Smooth muscle cell (in vitro differentiated cells): ENCODE data around the gene CXCL13. TPM values are rescaled to one million over a fixed set of nuclear protein-coding genes. Genes with fewer than 3 reads are reported as not detected.
"Not testable (repeated sequence)": the region's sequence is repeated elsewhere in the genome, so short reads cannot be mapped to it uniquely, and the experiment has no call there.

Experiments used
- DNase-seq: peaks from one replicate; lab custom pipeline; 2025; ENCODE audit not compliant: unreplicated experiment; lab: John Stamatoyannopoulos, UW
- H2AFZ ChIP-seq: fragments of 200-600 bp; sonication (generic); 2 replicates; pipeline ENCODE4 v1.6.0; 2016; ENCODE audit warnings: antibody characterized with exemption, low read depth, mild to moderate bottlenecking
- H3F3A ChIP-seq: fragments of 200-600 bp; sonication (generic); 2 replicates; pipeline ENCODE4 v1.6.0; 2017; ENCODE audit warnings: antibody characterized with exemption, low read depth
- H3K27ac ChIP-seq: fragments of 200-600 bp; sonication (generic); 2 replicates; pipeline ENCODE4 v1.5.1; 2016; ENCODE audit warnings: low read depth, mild to moderate bottlenecking
- H3K27me3 ChIP-seq: fragments of 200-600 bp; sonication (generic); 2 replicates; pipeline ENCODE4 v1.6.1; 2016; ENCODE audit warnings: low read depth, mild to moderate bottlenecking
- H3K36me3 ChIP-seq: fragments of 200-600 bp; sonication (generic); 2 replicates; pipeline ENCODE4 v1.5.1; 2016; ENCODE audit warnings: low read depth
- H3K4me1 ChIP-seq: fragments of 200-600 bp; sonication (generic); 2 replicates; pipeline ENCODE4 v1.5.1; 2016; ENCODE audit warnings: low read depth
- H3K4me2 ChIP-seq: fragments of 200-600 bp; sonication (generic); 2 replicates; pipeline ENCODE4 v1.6.0; 2016; ENCODE audit warnings: mild to moderate bottlenecking
- H3K4me3 ChIP-seq: fragments of 200-600 bp; sonication (generic); 2 replicates; pipeline ENCODE4 v1.5.1; 2016; ENCODE audit warnings: mild to moderate bottlenecking
- H3K79me2 ChIP-seq: fragments of 200-600 bp; sonication (generic); 2 replicates; pipeline ENCODE4 v1.6.0; 2016; ENCODE audit warnings: low read depth, mild to moderate bottlenecking
- H3K9ac ChIP-seq: fragments of 200-600 bp; sonication (generic); 2 replicates; pipeline ENCODE4 v1.6.0; 2016; ENCODE audit warnings: low read depth
- H3K9me3 ChIP-seq: fragments of 200-600 bp; sonication (generic); replicated peaks from 2 replicates; pipeline ENCODE4 v1.5.1; 2016; ENCODE audit warnings: low read depth
- H4K20me1 ChIP-seq: fragments of 200-600 bp; sonication (generic); 2 replicates; pipeline ENCODE4 v1.6.0; 2016; ENCODE audit warnings: low read depth
- WGBS: methylation state at CpG from one replicate; pipeline ENCODE4 v1.1.7; 2016; ENCODE audit warnings: low lambda C conversion rate; 5-methylcytosine and 5-hydroxymethylcytosine counted together
- polyA plus RNA-seq: library from polyadenylated mRNA; unstranded; fragments of >200 nt; fragmentation: Nextera tagmentation; extraction: Ambion mirVana; gene quantifications from 2 replicates; pipeline ENCODE4 v1.2.1, GENCODE V29; 2016
- total RNA-seq: library from RNA; depleted of rRNA; stranded (reverse); fragments of >200 nt; gene quantifications from 2 replicates; pipeline ENCODE4 v1.2.3, GENCODE V29; 2014
- TF ChIP-seq, protein P1 (sequence below): fragments of 200-600 bp; sonication (generic); IDR thresholded peaks from 2 replicates; pipeline ENCODE4 v1.5.1; 2017; ENCODE audit warnings: borderline replicate concordance, mild to moderate bottlenecking, antibody characterized with exemption; ENCODE audit not compliant: insufficient read depth, poor library complexity, severe bottlenecking

Gene CXCL13
- total and polyA plus RNA-seq, 2 experiments from 2014 or later, result not detected

DNA sequence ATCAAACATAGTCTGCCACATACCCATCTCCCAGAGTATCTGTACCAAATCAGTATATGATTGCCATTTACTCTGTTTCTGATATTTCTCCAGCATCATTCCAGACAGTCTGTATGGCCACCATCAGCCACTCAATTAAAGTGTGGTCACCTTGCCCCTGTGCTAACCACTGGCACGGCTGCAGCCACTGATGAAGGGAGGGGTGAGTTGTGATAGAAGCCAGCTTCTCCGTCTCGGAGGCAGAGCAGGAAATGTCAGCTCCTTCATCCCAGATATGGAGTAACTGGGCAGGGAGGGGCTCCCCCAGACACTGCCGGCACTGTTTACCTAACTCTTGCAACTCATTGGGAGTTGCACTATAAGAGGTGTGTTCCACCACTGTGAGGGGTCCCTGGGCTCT, 30.3 kb downstream of the CXCL13 start:
- Histone ChIP-seq H3K79me2 (no peaks in the 10 kb centered on the region), H3K27ac (no peak overlapping the region), H3K36me3 (no peaks in the 10 kb centered on the region), H3K9me3 (no peaks in the 10 kb centered on the region), H3K4me3 (no peak overlapping the region), H3K9ac (no peak overlapping the region), H3K4me1 (no peaks in the 10 kb centered on the region), H3K27me3 (no peaks in the 10 kb centered on the region), H3K4me2 (no peak overlapping the region), H4K20me1 (no peaks in the 10 kb centered on the region), H2AFZ (no peak overlapping the region), H3F3A (no peaks in the 10 kb centered on the region)
- WGBS, result 33% methylated on average over 4 of the region's 4 CpGs
- DNase-seq, result no peak
- TF ChIP-seq, protein P1, sequence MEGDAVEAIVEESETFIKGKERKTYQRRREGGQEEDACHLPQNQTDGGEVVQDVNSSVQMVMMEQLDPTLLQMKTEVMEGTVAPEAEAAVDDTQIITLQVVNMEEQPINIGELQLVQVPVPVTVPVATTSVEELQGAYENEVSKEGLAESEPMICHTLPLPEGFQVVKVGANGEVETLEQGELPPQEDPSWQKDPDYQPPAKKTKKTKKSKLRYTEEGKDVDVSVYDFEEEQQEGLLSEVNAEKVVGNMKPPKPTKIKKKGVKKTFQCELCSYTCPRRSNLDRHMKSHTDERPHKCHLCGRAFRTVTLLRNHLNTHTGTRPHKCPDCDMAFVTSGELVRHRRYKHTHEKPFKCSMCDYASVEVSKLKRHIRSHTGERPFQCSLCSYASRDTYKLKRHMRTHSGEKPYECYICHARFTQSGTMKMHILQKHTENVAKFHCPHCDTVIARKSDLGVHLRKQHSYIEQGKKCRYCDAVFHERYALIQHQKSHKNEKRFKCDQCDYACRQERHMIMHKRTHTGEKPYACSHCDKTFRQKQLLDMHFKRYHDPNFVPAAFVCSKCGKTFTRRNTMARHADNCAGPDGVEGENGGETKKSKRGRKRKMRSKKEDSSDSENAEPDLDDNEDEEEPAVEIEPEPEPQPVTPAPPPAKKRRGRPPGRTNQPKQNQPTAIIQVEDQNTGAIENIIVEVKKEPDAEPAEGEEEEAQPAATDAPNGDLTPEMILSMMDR, result no peak

DNA sequence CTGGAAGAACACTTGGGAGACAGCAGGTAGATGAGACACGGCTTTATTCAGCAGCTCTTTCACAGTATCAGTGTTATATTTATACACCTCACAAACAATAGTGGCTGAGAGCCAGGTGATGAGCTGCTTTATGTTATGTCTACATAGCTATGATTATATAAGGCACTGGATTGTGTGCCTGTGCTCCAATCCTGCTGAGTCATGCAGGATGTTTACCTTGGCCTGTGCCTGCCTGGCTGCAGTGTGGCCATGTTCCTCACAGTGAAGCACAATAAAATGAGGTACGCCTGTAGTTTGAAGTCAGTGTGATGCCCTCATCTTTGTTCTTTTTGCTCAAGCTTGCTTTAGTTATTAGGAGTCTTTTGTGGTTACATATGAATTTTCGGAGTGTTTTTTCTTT, 31.3 kb downstream of the CXCL13 start:
- 75% methylated on average over 3 of the region's 3 CpGs for WGBS
- no peaks in the 10 kb centered on the region for H3K4me1 ChIP-seq
- no peaks in the 10 kb centered on the region for H3F3A ChIP-seq
- no peaks in the 10 kb centered on the region for H3K79me2 ChIP-seq
- H3K4me2 ChIP-seq, result peak overlapping the region; percentile 44
- no peak overlapping the region for H3K4me3 ChIP-seq
- H3K9ac ChIP-seq, result no peak overlapping the region
- H4K20me1 ChIP-seq, result no peaks in the 10 kb centered on the region
- no peaks in the 10 kb centered on the region for H3K9me3 ChIP-seq
- H3K27me3 ChIP-seq, result no peaks in the 10 kb centered on the region
- no peak for DNase-seq
- peak overlapping the region; percentile 53 for H2AFZ ChIP-seq
- TF ChIP-seq, protein P1, result no peak
- H3K36me3 ChIP-seq, result no peaks in the 10 kb centered on the region
- peak overlapping the region; percentile 36 for H3K27ac ChIP-seq

DNA sequence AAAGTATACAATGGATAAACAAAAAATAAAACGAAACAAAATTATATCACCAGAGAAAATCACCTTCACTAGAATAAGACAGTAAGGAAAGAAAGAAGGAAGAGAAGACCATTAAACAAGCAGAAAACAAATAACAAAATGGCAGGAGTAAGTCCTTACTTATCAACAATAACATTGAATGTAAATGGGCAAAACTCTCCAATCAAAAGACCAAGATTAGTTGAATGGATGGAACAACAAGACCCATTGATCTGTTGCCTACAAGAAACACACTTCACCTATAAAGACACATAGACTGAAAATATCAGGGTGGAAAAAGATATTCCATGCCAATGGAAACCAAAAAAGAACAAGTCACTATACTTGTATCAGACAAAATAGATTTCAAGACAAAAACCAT, 38.4 kb downstream of the CXCL13 start:
- not testable (repeated sequence) for H3K79me2 ChIP-seq, H3K27ac ChIP-seq, H2AFZ ChIP-seq, H3K36me3 ChIP-seq, H3K9ac ChIP-seq, H3K27me3 ChIP-seq, H3K4me1 ChIP-seq, H3K4me3 ChIP-seq, H3K9me3 ChIP-seq, H3F3A ChIP-seq, H3K4me2 ChIP-seq, DNase-seq, H4K20me1 ChIP-seq
- 86% methylated on average over 1 of the region's 1 CpG for WGBS

DNA sequence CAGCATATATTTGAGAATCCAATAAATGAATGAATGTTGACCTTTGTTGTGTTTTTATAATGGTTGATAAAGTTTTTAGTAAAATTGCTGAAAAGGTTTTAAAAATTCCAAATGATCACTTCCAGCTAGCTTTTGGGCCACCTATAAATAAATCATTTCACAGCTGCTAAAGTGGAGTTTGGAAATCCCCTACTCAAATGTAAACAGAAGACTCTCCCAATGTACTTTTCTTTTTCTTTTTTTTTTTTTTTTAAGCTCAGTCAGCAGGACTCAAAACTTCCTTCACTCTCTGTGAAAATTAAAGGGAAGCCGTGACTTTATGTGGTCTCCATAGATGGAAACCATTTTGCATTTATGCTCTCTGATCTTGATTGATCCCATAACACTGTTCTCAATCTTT, 45.2 kb downstream of the CXCL13 start:
- DNase-seq, result no peak
- Histone ChIP-seq H3K36me3 (no peaks in the 10 kb centered on the region), H3K9me3 (peaks cover 10% of the 10 kb centered on the region), H4K20me1 (no peaks in the 10 kb centered on the region), H3K4me3 (no peak overlapping the region), H3K4me2 (no peak overlapping the region), H3K9ac (no peak overlapping the region), H3F3A (no peaks in the 10 kb centered on the region), H3K79me2 (no peaks in the 10 kb centered on the region), H3K27ac (no peak overlapping the region), H3K4me1 (no peaks in the 10 kb centered on the region), H2AFZ (peak overlapping the region; percentile 24), H3K27me3 (no peaks in the 10 kb centered on the region)
- TF ChIP-seq, protein P1, result no peak
- 68% methylated on average over 1 of the region's 1 CpG for WGBS
